ENCODE data around the gene FAM111A.

FAM111A gene

DNA sequence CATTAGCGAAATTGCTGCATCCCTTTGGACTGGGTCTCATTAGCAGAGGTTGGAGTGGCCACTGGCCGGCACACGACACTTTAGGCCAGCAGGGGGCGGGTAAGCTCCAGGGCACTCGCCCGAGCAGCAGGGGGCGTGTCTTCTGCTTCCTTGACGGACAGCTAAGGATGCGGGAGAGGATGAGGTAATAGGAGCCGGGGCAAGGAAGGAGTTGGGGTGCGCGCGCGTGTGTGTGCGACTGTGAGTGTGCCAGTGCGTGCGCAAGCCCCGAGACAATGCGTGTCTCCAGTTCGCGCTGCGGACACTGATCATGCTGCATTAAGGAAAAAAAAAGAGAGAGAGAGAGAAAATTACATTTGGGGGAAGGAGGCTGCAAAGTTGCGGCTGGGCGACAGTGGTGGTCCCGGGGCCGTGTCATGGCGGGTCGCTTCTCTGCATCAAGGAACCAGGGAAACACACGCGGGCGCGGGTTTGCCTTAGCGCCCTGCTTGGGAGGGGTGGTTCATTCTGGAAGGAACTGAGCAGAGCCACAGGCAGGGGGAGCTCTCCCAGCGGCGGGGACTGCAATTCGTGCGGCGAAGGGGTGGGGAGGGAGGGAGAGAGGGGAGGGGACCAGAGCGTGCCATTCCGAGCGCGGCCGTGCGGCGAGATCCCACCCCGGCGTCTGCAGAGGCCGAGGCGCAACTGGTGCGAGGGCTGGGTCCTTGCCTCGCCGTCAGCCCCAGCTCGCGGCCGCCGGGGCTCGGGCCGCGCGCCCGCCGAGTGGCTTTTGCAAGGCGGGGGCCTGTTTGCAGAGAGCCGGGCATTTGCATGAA is 29.1 kb downstream of the FAM111A start, which contains the start of gene DTX4 (continued):
- TF ChIP-seq, protein P1, sequence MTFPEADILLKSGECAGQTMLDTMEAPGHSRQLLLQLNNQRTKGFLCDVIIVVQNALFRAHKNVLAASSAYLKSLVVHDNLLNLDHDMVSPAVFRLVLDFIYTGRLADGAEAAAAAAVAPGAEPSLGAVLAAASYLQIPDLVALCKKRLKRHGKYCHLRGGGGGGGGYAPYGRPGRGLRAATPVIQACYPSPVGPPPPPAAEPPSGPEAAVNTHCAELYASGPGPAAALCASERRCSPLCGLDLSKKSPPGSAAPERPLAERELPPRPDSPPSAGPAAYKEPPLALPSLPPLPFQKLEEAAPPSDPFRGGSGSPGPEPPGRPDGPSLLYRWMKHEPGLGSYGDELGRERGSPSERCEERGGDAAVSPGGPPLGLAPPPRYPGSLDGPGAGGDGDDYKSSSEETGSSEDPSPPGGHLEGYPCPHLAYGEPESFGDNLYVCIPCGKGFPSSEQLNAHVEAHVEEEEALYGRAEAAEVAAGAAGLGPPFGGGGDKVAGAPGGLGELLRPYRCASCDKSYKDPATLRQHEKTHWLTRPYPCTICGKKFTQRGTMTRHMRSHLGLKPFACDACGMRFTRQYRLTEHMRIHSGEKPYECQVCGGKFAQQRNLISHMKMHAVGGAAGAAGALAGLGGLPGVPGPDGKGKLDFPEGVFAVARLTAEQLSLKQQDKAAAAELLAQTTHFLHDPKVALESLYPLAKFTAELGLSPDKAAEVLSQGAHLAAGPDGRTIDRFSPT (tag by site-specific recombination; IDR thresholded peaks at IDR 0.05), result no peak
- TF ChIP-seq ZNF561 (tag by site-specific recombination; IDR thresholded peaks at IDR 0.05; ENCODE audit: borderline replicate concordance) (no peak), ZNF501 (tag by site-specific recombination; IDR thresholded peaks at IDR 0.05) (peak; percentile 61; the same call in 1 of the 2 replicates), ZNF350 (tag by site-specific recombination; IDR thresholded peaks at IDR 0.05) (no peak), ZNF391 (tag by site-specific recombination; IDR thresholded peaks at IDR 0.05; ENCODE audit: borderline replicate concordance, low read depth) (peak; percentile 39; the same call in 1 of the 2 replicates), HOXD13 (CRISPR knock-in tag; IDR thresholded peaks at IDR 0.05; ENCODE audit: borderline replicate concordance) (no peak), OVOL3 (tag by site-specific recombination; IDR thresholded peaks at IDR 0.05) (no peak), ZNF404 (tag by site-specific recombination; IDR thresholded peaks at IDR 0.05) (no peak), ZNF433 (tag by site-specific recombination; IDR thresholded peaks at IDR 0.05; ENCODE audit: low read depth) (no peak), IKZF3 (tag by site-specific recombination; IDR thresholded peaks at IDR 0.05) (no peak; the same call in 1 of the 2 replicates), ZNF473 (tag by site-specific recombination; IDR thresholded peaks at IDR 0.05) (no peak), ZNF174 (tag by site-specific recombination; IDR thresholded peaks at IDR 0.05) (no peak), ZNF555 (tag by site-specific recombination; conservative IDR thresholded peaks at IDR 0.05) (no peak), ZNF571 (tag by site-specific recombination; IDR thresholded peaks at IDR 0.05) (no peak), ZNF529 (tag by site-specific recombination; IDR thresholded peaks at IDR 0.05; ENCODE audit: insufficient replicate concordance) (no peak)
- TF ChIP-seq, protein P2, sequence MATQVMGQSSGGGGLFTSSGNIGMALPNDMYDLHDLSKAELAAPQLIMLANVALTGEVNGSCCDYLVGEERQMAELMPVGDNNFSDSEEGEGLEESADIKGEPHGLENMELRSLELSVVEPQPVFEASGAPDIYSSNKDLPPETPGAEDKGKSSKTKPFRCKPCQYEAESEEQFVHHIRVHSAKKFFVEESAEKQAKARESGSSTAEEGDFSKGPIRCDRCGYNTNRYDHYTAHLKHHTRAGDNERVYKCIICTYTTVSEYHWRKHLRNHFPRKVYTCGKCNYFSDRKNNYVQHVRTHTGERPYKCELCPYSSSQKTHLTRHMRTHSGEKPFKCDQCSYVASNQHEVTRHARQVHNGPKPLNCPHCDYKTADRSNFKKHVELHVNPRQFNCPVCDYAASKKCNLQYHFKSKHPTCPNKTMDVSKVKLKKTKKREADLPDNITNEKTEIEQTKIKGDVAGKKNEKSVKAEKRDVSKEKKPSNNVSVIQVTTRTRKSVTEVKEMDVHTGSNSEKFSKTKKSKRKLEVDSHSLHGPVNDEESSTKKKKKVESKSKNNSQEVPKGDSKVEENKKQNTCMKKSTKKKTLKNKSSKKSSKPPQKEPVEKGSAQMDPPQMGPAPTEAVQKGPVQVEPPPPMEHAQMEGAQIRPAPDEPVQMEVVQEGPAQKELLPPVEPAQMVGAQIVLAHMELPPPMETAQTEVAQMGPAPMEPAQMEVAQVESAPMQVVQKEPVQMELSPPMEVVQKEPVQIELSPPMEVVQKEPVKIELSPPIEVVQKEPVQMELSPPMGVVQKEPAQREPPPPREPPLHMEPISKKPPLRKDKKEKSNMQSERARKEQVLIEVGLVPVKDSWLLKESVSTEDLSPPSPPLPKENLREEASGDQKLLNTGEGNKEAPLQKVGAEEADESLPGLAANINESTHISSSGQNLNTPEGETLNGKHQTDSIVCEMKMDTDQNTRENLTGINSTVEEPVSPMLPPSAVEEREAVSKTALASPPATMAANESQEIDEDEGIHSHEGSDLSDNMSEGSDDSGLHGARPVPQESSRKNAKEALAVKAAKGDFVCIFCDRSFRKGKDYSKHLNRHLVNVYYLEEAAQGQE (tag by site-specific recombination; IDR thresholded peaks at IDR 0.05), result no peak
- TF ChIP-seq, protein P3, sequence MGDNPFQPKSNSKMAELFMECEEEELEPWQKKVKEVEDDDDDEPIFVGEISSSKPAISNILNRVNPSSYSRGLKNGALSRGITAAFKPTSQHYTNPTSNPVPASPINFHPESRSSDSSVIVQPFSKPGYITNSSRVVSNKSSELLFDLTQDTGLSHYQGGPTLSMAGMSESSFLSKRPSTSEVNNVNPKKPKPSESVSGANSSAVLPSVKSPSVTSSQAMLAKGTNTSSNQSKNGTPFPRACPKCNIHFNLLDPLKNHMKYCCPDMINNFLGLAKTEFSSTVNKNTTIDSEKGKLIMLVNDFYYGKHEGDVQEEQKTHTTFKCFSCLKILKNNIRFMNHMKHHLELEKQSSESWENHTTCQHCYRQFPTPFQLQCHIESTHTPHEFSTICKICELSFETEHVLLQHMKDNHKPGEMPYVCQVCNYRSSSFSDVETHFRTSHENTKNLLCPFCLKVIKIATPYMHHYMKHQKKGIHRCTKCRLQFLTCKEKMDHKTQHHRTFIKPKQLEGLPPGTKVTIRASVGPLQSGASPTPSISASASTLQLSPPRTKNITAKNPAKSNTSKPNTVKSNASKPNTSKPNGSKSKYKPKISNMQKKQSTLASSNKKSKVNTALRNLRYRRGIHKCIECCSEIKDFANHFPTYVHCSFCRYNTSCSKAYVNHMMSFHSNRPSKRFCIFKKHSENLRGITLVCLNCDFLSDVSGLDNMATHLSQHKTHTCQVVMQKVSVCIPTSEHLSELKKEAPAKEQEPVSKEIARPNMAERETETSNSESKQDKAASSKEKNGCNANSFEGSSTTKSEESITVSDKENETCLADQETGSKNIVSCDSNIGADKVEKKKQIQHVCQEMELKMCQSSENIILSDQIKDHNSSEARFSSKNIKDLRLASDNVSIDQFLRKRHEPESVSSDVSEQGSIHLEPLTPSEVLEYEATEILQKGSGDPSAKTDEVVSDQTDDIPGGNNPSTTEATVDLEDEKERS (tag by site-specific recombination; IDR thresholded peaks at IDR 0.05), result no peak
- TF ChIP-seq, protein P4, sequence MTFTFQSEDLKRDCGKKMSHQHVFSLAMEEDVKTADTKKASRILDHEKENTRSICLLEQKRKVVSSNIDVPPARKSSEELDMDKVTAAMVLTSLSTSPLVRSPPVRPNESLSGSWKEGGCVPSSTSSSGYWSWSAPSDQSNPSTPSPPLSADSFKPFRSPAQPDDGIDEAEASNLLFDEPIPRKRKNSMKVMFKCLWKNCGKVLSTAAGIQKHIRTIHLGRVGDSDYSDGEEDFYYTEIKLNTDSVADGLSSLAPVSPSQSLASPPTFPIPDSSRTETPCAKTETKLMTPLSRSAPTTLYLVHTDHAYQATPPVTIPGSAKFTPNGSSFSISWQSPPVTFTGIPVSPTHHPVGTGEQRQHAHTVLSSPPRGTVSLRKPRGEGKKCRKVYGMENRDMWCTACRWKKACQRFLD (tag by site-specific recombination; IDR thresholded peaks at IDR 0.05), result no peak
- TF ChIP-seq, protein P5, sequence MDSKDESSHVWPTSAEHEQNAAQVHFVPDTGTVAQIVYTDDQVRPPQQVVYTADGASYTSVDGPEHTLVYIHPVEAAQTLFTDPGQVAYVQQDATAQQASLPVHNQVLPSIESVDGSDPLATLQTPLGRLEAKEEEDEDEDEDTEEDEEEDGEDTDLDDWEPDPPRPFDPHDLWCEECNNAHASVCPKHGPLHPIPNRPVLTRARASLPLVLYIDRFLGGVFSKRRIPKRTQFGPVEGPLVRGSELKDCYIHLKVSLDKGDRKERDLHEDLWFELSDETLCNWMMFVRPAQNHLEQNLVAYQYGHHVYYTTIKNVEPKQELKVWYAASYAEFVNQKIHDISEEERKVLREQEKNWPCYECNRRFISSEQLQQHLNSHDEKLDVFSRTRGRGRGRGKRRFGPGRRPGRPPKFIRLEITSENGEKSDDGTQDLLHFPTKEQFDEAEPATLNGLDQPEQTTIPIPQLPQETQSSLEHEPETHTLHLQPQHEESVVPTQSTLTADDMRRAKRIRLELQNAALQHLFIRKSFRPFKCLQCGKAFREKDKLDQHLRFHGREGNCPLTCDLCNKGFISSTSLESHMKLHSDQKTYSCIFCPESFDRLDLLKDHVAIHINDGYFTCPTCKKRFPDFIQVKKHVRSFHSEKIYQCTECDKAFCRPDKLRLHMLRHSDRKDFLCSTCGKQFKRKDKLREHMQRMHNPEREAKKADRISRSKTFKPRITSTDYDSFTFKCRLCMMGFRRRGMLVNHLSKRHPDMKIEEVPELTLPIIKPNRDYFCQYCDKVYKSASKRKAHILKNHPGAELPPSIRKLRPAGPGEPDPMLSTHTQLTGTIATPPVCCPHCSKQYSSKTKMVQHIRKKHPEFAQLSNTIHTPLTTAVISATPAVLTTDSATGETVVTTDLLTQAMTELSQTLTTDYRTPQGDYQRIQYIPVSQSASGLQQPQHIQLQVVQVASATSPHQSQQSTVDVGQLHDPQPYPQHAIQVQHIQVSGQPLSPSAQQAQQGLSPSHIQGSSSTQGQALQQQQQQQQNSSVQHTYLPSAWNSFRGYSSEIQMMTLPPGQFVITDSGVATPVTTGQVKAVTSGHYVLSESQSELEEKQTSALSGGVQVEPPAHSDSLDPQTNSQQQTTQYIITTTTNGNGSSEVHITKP (tag by site-specific recombination; IDR thresholded peaks at IDR 0.05), result peak; percentile 89
- TF ChIP-seq, protein P6, sequence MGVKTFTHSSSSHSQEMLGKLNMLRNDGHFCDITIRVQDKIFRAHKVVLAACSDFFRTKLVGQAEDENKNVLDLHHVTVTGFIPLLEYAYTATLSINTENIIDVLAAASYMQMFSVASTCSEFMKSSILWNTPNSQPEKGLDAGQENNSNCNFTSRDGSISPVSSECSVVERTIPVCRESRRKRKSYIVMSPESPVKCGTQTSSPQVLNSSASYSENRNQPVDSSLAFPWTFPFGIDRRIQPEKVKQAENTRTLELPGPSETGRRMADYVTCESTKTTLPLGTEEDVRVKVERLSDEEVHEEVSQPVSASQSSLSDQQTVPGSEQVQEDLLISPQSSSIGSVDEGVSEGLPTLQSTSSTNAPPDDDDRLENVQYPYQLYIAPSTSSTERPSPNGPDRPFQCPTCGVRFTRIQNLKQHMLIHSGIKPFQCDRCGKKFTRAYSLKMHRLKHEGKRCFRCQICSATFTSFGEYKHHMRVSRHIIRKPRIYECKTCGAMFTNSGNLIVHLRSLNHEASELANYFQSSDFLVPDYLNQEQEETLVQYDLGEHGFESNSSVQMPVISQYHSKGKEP (tag by site-specific recombination; IDR thresholded peaks at IDR 0.05), result no peak
- TF ChIP-seq, protein P7, sequence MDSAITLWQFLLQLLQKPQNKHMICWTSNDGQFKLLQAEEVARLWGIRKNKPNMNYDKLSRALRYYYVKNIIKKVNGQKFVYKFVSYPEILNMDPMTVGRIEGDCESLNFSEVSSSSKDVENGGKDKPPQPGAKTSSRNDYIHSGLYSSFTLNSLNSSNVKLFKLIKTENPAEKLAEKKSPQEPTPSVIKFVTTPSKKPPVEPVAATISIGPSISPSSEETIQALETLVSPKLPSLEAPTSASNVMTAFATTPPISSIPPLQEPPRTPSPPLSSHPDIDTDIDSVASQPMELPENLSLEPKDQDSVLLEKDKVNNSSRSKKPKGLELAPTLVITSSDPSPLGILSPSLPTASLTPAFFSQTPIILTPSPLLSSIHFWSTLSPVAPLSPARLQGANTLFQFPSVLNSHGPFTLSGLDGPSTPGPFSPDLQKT (IDR thresholded peaks at IDR 0.05; ENCODE audit: borderline replicate concordance, low read depth, low read length), result no peak
